Right forelimb (tissue), 1 donor: ENCODE data around the gene CRISP1.
"Not testable (repeated sequence)": the region's sequence is repeated elsewhere in the genome, so short reads cannot be mapped to it uniquely, and the experiment has no call there.

ENCODE experiments used
- DNase-seq: peaks from one replicate; pipeline ENCODE4 v3.0.0-alpha.2; 2018

CRISP1 gene

GRCh38 chr6:49839162-49839561, 27.2 kb downstream of the CRISP1 start:
- no peak for DNase-seq

DNA sequence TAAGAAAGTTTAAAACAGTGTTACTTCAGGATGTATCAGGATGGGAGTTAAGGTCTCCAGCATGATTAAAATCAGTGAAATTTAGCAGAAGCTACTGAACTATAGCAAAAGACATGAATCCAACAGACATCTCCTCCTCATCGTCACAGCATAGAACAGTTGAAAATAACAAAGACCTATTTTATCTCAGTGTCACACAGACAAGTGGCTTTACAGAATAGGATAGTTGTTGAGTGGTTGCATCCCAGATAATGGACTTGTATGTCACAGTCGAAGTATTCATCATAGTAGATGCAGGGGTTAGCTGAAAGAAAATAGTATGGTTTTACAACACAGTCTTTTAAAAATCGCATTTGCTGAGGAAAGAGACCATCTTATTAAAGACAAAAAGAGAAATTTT, 31.2 kb downstream of the CRISP1 start:
- DNase-seq: no peak

GRCh38 chr6:49833386-49833785, 32.9 kb downstream of the CRISP1 start:
- DNase-seq: no peak

DNA sequence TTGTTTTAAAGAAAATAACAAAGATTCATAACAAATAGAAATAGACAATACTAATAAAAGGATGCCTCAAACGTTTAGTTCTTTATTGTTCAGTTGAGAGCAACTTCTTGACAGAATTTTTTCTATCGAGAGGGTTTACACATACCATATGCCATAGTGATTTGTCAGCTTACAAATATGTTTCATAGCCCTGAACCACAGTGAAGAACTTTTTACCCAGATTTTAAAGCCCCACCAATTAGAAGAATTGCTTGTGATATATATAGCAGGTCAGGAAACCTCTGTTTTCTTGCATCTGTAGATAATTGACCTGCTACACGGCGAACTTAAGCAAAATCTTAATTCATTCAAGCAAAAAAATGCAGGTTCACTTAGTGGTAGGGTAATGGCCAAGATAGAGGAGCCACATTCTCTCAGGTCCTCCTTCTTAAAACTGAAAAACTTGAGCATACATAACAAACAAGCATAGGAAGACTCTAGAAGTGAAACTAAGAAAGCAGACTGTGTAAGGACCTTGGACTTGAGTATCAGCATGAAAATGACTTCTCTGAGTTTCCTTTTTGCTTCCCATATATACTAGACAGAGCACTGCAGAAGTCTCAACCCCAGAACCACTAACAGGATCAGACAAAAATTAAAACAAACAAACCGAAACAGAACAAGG, 39.5 kb downstream of the CRISP1 start:
- no peak for DNase-seq

- no peak for DNase-seq
These were observed 51.2 kb downstream of the CRISP1 start for GRCh38 chr6:49815166-49815565.

DNA sequence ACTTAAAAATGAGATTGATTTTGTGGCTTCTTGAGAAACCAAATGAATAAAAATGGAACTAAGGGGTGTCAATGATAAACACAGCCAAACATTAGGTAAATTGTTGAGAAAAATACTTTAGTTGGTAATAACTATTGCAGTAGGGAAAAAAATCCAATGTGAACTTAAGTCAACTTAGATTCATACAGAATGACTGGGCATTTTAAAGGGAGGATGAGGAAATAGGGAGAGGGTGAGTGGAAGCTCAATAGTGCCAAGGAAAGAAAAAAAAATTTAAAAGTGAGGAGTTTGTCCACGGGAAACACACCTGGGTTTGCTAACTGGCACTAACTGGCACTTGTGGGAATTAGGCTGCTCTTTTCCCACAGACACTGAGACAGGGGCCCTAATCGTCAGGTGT, 53.1 kb downstream of the CRISP1 start:
- DNase-seq: no peak

GRCh38 chr6:49806145-49806544, 60.2 kb downstream of the CRISP1 start:
- no peak for DNase-seq

DNA sequence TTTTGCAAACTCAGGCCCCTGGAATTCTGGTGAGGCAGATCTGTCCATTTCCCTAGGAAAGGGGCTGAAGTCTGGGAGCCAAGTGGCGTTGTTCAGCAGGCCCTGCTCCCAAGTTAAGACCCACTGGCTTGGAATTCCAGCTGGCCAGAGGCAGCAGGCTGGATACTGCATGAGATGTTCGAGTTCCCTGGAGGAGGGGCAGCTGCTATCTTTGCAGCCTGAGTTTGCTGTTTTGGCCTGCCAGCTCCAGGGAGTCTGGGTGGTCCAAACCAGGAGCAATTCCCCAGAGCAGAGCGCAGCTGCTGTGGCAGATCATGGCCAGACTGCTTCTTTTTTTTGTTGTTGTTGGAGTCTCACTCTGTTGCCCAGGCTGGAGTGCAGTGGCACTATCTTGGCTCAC, 61.1 kb downstream of the CRISP1 start:
- DNase-seq: no peak

DNA sequence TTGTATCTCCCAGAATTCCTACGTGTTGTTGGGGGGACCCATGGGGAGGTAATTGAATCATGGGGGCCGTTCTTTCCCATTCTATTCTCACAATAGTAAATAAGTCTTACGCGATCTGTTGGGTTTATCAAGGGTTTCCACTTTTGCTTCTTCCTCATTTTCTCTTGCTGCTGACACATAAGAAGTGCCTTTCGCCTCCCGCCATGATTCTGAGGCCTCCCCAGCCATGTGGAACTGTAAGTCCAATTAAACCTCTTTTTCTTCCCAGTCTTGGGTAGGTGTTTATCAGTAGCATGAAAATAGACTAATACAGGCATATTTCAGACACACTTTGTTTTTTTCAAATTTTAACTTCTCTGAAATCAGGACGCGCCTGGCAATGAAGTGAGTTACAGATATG, 64.8 kb downstream of the CRISP1 start:
- DNase-seq: no peak

DNA sequence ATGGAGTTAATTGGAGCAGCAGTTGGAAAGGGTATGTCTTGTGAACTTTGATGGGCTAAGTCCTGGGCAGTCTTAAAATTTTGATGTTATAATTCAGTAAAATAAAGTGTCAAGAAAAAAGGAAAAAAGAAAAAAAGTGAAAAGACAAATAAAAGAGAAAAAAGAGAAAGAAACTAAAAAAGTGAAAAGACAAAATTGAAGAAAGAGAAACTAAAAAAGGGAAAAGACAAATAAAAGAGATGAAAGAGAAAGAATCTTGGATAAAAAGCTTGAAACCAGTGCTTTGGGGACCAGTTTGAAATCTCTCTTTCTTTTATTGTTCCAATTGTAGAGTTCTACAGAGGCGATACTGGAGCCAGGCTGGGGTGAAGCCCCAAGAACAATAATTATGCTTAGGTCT, 67.2 kb downstream of the CRISP1 start:
- DNase-seq: no peak

DNA sequence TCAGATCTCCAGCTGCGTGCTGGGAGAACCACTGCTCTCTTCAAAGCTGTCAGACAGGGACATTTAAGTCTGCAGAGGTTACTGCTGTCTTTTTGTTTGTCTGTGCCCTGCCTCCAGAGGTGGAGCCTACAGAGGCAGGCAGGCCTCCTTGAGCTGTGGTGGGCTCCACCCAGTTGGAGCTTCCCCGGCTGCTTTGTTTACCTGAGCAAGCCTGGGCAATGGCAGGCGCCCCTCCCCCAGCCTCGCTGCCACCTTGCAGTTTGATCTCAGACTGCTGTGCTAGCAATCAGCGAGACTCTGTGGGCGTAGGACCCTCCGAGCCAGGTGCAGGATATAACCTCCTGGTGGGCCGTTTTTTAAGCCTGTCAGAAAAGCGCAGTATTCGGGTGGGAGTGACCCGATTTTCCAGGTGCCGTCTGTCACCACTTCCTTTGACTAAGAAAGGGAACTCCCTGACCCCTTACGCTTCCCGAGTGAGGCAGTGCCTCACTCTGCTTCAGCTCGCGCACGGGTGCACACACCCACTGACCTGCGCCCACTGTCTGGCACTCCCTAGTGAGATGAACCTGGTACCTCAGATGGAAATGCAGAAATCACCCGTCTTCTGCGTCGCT, 69.4 kb downstream of the CRISP1 start:
- DNase-seq: not testable (repeated sequence)

GRCh38 chr6:49790341-49790740, 76.0 kb downstream of the CRISP1 start:
- no peak for DNase-seq

DNA sequence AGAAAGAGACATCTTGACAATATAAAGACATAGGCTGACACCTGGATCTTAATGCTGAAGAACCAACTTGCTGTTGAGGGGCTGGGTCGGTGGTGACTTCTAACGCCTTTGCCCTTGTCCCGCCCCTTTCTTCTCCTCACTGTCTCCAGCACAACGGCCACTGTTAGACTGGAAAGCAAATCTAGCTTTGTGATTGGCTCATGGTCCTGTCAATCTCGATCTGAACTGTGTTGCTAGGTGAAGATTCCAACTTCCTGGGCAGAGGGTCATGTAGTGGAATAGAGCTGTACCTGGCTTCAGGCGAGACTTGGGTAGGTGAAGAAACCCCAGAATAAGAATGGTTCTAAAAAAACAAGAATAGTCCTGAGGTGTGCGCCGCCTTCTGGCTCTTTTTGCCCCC, 79.2 kb downstream of the CRISP1 start, which contains the start of gene PGK2:
Gene PGK2 (minus strand): TSS at position 110 of the 400 bp plus-strand sequence. CDS start 98 bp downstream, at position 12.
- no peak for DNase-seq

GRCh38 chr6:49784272-49784671, 82.1 kb downstream of the CRISP1 start:
- no peak for DNase-seq
